Loucy (cell line): ENCODE results near the gene KDM4C.

Experiments used
- CTCF ChIP-seq: fragments of 200-600 bp; sonication (generic); conservative IDR thresholded peaks from 2 replicates; pipeline ENCODE4 v1.5.1; 2014; ENCODE audit warnings: mild to moderate bottlenecking, antibody characterized with exemption, low read length
- EZH2phosphoT487 ChIP-seq: fragments of 200-600 bp; IDR thresholded peaks from 2 replicates; pipeline ENCODE4 v1.6.1; 2018; ENCODE audit warnings: antibody characterized with exemption, mild to moderate bottlenecking, moderate library complexity, borderline replicate concordance

GRCh38 chr9:7008411-7008810 is 250.6 kb downstream of the KDM4C start:
- TF ChIP-seq CTCF, result no peak
- no peak for TF ChIP-seq EZH2phosphoT487
